ENCODE results near the gene ARL16.

DNA sequence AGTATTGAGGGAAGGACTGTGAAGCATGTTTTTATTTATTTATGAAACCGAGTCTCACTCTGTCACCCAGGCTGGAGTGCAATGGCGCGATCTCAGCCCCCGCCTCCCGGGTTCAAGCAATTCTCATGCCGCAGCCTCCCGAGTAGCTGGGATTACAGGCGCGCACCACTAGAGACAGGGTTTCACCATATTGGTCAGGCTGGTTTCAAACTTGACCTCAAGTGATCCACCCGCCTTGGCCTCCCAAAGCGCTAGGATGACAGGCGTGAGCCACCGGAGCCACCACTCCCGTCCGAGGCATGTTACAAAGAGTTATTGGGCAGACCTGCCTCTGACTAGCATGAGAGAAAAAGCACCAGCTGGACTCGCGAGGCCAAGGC, 22.6 kb upstream of the ARL16 start:
- no peak for TF ChIP-seq CTCF (IDR thresholded peaks at IDR 0.05)
- no peak for TF ChIP-seq POLR2A (IDR thresholded peaks at IDR 0.05)

All from testis (tissue), 2 donors.